Panc1 (cell line): Measurements from ENCODE around the gene NFATC2. TPM values are rescaled to one million over a fixed set of nuclear protein-coding genes. Genes with fewer than 3 reads are reported as not detected.
A peak's percentile ranks its signal among the peaks of the same experiment; 100 is the strongest.

Source experiments
- ATAC-seq: fragments of 200-7000 bp; cut with Tn5 transposase; 2 replicates; pipeline ENCODE4 v1.9.1; 2020; ENCODE audit warnings: mild to moderate bottlenecking, moderate library complexity
- BruUV-seq: library from RNA; stranded (reverse); fragments of 400-500 nt; replicated peaks from 2 replicates; lab custom pipeline; 2021; lab: Mats Ljungman, UMichigan
- CTCF ChIA-PET: fragments of 300-600 bp; sonication (Branson Sonifier 250); formaldehyde crosslinking; loops from one replicate; lab custom pipeline; 2022; ENCODE audit warnings: antibody characterized with exemption; lab: Charles Lee
- POLR2A ChIA-PET: fragments of 300-600 bp; sonication (Branson Sonifier 250); formaldehyde crosslinking; loops from one replicate; lab custom pipeline; 2022; ENCODE audit warnings: antibody characterized with exemption; lab: Charles Lee
- DNase-seq: peaks from one replicate; pipeline ENCODE4 v3.0.0-alpha.2; 2010; ENCODE audit warnings: low read depth, low spot score
- H3K27ac ChIP-seq: 2 replicates; pipeline ENCODE4 v1.5.1; 2011; ENCODE audit warnings: mild to moderate bottlenecking, low read length, inconsistent platforms
- H3K27me3 ChIP-seq: fragments of 200-500 bp; sonication (Bioruptor generic); 2 replicates; pipeline ENCODE4 v1.6.0; 2014; ENCODE audit warnings: low read length, inconsistent platforms; ENCODE audit not compliant: control insufficient read depth, insufficient read depth
- H3K36me3 ChIP-seq: fragments of 200-500 bp; sonication (Bioruptor generic); 2 replicates; pipeline ENCODE4 v1.5.1; 2014; ENCODE audit warnings: inconsistent platforms, mild to moderate bottlenecking, low read length, moderate library complexity; ENCODE audit not compliant: control insufficient read depth, insufficient read depth
- H3K4me1 ChIP-seq: 2 replicates; pipeline ENCODE4 v1.5.1; 2011; ENCODE audit warnings: inconsistent platforms, mild to moderate bottlenecking, low read length, moderate library complexity; ENCODE audit not compliant: control insufficient read depth, insufficient read depth
- H3K4me3 ChIP-seq, 2 experiments: 2 replicates each; pipeline ENCODE4 v1.5.1; 2011 to 2012; ENCODE audit warnings: low read depth in 2 of 2, low read length in 2 of 2, mild to moderate bottlenecking in 2 of 2, inconsistent platforms in 1 of 2, moderate library complexity in 1 of 2
- H3K9me3 ChIP-seq: fragments of 200-500 bp; sonication (Bioruptor generic); 2 replicates; pipeline ENCODE4 v1.5.1; 2014; ENCODE audit warnings: low read depth, mild to moderate bottlenecking, inconsistent platforms, low read length, moderate library complexity; ENCODE audit not compliant: control insufficient read depth, insufficient read depth
- CTCF ChIP-seq: fragments of 450-650 bp; IDR thresholded peaks from 2 replicates; pipeline ENCODE4 v1.5.1; 2017; ENCODE audit warnings: mild to moderate bottlenecking
- POLR2AphosphoS5 ChIP-seq: IDR thresholded peaks from 2 replicates; pipeline ENCODE4 v1.6.1; 2012; ENCODE audit warnings: mild to moderate bottlenecking, low read depth, low read length, moderate library complexity
- REST ChIP-seq, 2 experiments: IDR thresholded peaks; 2 replicates each; pipeline ENCODE4 v1.6.1; 2011 to 2012; ENCODE audit warnings: low read depth in 2 of 2, control low read depth in 1 of 2, low read length in 1 of 2, mild to moderate bottlenecking in 1 of 2, moderate library complexity in 1 of 2; ENCODE audit not compliant: insufficient read depth in 1 of 2
- SIN3A ChIP-seq: IDR thresholded peaks from 2 replicates; pipeline ENCODE4 v1.6.1; 2012; ENCODE audit warnings: low read depth, mild to moderate bottlenecking, low read length, moderate library complexity, borderline replicate concordance; ENCODE audit not compliant: insufficient read depth
- TCF7L2 ChIP-seq: IDR thresholded peaks from 2 replicates; pipeline ENCODE4 v1.6.1; 2011; ENCODE audit warnings: mild to moderate bottlenecking, low read depth, low read length, inconsistent platforms
- in situ Hi-C: cut with HindIII; loops from 2 replicates; pipeline ENCODE4 v1.10.0; 2016; ENCODE audit warnings: low sequenced_read_pairs, low pct_unique_long_range_greater_than_20kb
- intact Hi-C: fragments of 100-400 bp; cut with micrococcal nuclease; formaldehyde crosslinking; loops from one replicate; pipeline ENCODE4 v1.10.0; 2022; ENCODE audit not compliant: unreplicated experiment
- total RNA-seq: library from RNA; stranded (reverse); gene quantifications from one replicate; pipeline ENCODE4 v1.2.1, GENCODE V29; 2021; ENCODE audit not compliant: unreplicated experiment

The NFATC2 gene
- total RNA-seq, 1 experiment from 2014 or later = 10.6 TPM

- TF ChIP-seq CTCF (no peak), TCF7L2 (no peak), REST (IDR thresholded peaks at IDR 0.05; ENCODE audit: insufficient read depth in 1 of 2, low read depth in 2 of 2, low read length in 1 of 2) (no peak), POLR2AphosphoS5 (no peak), SIN3A (no peak)
- Histone ChIP-seq H3K4me1 (peaks cover 29% of the 10 kb centered on the region), H3K36me3 (no peaks in the 10 kb centered on the region), H3K4me3 (no peak overlapping the region), H3K27me3 (no peaks in the 10 kb centered on the region), H3K9me3 (no peaks in the 10 kb centered on the region), H3K27ac (peak overlapping the region; percentile 52; the same call in 1 of the 2 replicates)
- ATAC-seq (no peak), DNase-seq (no peak)
- ChIA-PET CTCF (no interaction called here), POLR2A (no interaction called here)
- no TSS peak for BruUV-seq
- in situ Hi-C loops = no loop called here
- intact Hi-C loops = no loop called here
Measured at GRCh38 chr20:51526754-51527153, 15.8 kb downstream of the NFATC2 start.

- ChIA-PET CTCF (no interaction called here), POLR2A (no interaction called here)
- Histone ChIP-seq H3K9me3 (no peaks in the 10 kb centered on the region), H3K27me3 (no peaks in the 10 kb centered on the region), H3K27ac (peak overlapping the region; percentile 52; the same call in 1 of the 2 replicates), H3K4me1 (peaks cover 26% of the 10 kb centered on the region), H3K36me3 (no peaks in the 10 kb centered on the region), H3K4me3 (no peak overlapping the region)
- intact Hi-C loops (no loop called here), in situ Hi-C loops (no loop called here)
- BruUV-seq = no TSS peak
- DNase-seq = no peak
- no peak for TF ChIP-seq SIN3A
- no peak for TF ChIP-seq REST (IDR thresholded peaks at IDR 0.05; ENCODE audit: insufficient read depth in 1 of 2, low read depth in 2 of 2, low read length in 1 of 2)
- TF ChIP-seq POLR2AphosphoS5 = no peak
- no peak for ATAC-seq
Measured at GRCh38 chr20:51526106-51526470, 16.4 kb downstream of the NFATC2 start.
